B cell (primary cell): ENCODE measurements around the gene CHN1. TPM values are rescaled to one million over a fixed set of nuclear protein-coding genes. Genes with fewer than 3 reads are reported as not detected.

Source experiments
- ATAC-seq: fragments of 200-7000 bp; cut with Tn5 transposase; one replicate; pipeline ENCODE4 v1.10.0; 2021; ENCODE audit warnings: low read depth, mild to moderate bottlenecking, moderate number of reproducible peaks, moderate library complexity
- CTCF ChIA-PET: fragments of 350-600 bp; sonication (Branson Sonifier 250); formaldehyde crosslinking; loops from one replicate; lab custom pipeline; 2021; ENCODE audit warnings: antibody characterized with exemption, inconsistent platforms; lab: Charles Lee
- POLR2A ChIA-PET: fragments of 350-600 bp; sonication (Branson Sonifier 250); formaldehyde crosslinking; loops from one replicate; lab custom pipeline; 2021; ENCODE audit warnings: antibody characterized with exemption; lab: Charles Lee
- DNase-seq: peaks from one replicate; pipeline ENCODE4 v3.0.0; 2013
- H2AFZ ChIP-seq: 2 replicates; pipeline ENCODE4 v1.6.1; 2012; ENCODE audit warnings: mild to moderate bottlenecking, low read depth, low read length; ENCODE audit not compliant: insufficient read depth, poor library complexity, severe bottlenecking
- H3K27ac ChIP-seq, 2 donors: 1 replicate in 1 of 2; 2 replicates in 1 of 2; pipeline ENCODE4 v1.5.1; 2012 to 2013; ENCODE audit warnings: low read length in 2 of 2, mild to moderate bottlenecking in 2 of 2, moderate library complexity in 1 of 2
- H3K27me3 ChIP-seq, 4 experiments: fragments of 200-600 bp in 1 of 4; sonication (generic) in 1 of 4; replicated peaks in 1 of 4; 1 replicate in 2 of 4; 2 replicates in 2 of 4; pipeline versions ENCODE4 v1.6.1 to v1.7.0; 2013 to 2016; ENCODE audit warnings: low read length in 3 of 4, mild to moderate bottlenecking in 2 of 4, mixed read lengths in 1 of 4, moderate library complexity in 1 of 4; ENCODE audit not compliant: insufficient read depth in 4 of 4, control insufficient read depth in 3 of 4; ENCODE audit errors: control extremely low read depth in 1 of 4
- H3K36me3 ChIP-seq, 2 experiments: replicated peaks in 1 of 2; 1 replicate in 1 of 2; 2 replicates in 1 of 2; pipeline versions ENCODE4 v1.6.1 to v1.7.1; 2013; ENCODE audit warnings: low read length in 1 of 2; ENCODE audit not compliant: insufficient read depth in 2 of 2, control insufficient read depth in 1 of 2; ENCODE audit errors: control extremely low read depth in 1 of 2, extremely low read depth in 1 of 2
- H3K4me1 ChIP-seq, 2 donors: fragments of 200-600 bp in 1 of 2; sonication (generic) in 1 of 2; 1 replicate in 1 of 2; 2 replicates in 1 of 2; pipeline versions ENCODE4 v1.5.1 to v1.6.1; 2013 to 2017; ENCODE audit warnings: low read length in 2 of 2; ENCODE audit not compliant: control insufficient read depth in 2 of 2, insufficient read depth in 2 of 2
- H3K4me2 ChIP-seq: replicated peaks from 2 replicates; pipeline ENCODE3; 2012; ENCODE audit warnings: mild to moderate bottlenecking, low read depth, low read length; ENCODE audit not compliant: poor library complexity, severe bottlenecking
- H3K4me3 ChIP-seq, 5 experiments: fragments of 200-600 bp in 1 of 5; sonication (generic) in 1 of 5; 1 replicate in 3 of 5; 2 replicates in 2 of 5; pipeline versions ENCODE4 v1.5.1 to v1.7.0; 2011 to 2016; ENCODE audit warnings: low read length in 4 of 5, mild to moderate bottlenecking in 4 of 5, low read depth in 2 of 5, control low read depth in 1 of 5, moderate library complexity in 1 of 5; ENCODE audit not compliant: insufficient read depth in 1 of 5; ENCODE audit errors: control extremely low read depth in 1 of 5, extremely low read depth in 1 of 5
- H3K79me2 ChIP-seq: fragments of 200-600 bp; sonication (generic); one replicate; pipeline ENCODE4 v1.6.0; 2016; ENCODE audit warnings: low read length; ENCODE audit not compliant: control insufficient read depth, insufficient read depth
- H3K9ac ChIP-seq: fragments of 200-600 bp; sonication (generic); 2 replicates; pipeline ENCODE4 v1.6.1; 2017; ENCODE audit warnings: mild to moderate bottlenecking, low read length, moderate library complexity
- H3K9me3 ChIP-seq, 3 donors: one replicate each; pipeline versions ENCODE4 v1.6.1 to v1.7.1; 2013; ENCODE audit warnings: low read length in 2 of 3; ENCODE audit not compliant: control insufficient read depth in 2 of 3, insufficient read depth in 1 of 3; ENCODE audit errors: control extremely low read depth in 1 of 3
- H4K20me1 ChIP-seq: 2 replicates; pipeline ENCODE4 v1.6.0; 2012; ENCODE audit warnings: mild to moderate bottlenecking, low read length; ENCODE audit not compliant: insufficient read depth, control insufficient read depth, poor library complexity, severe bottlenecking
- H3K27ac Mint-ChIP-seq: one replicate; pipeline ENCODE4 v1.8.0; 2021; ENCODE audit warnings: mixed read lengths
- H3K27me3 Mint-ChIP-seq: one replicate; pipeline ENCODE4 v1.8.0; 2021; ENCODE audit warnings: mixed read lengths
- H3K4me1 Mint-ChIP-seq: one replicate; pipeline ENCODE4 v1.8.0; 2021; ENCODE audit warnings: mixed read lengths
- H3K4me3 Mint-ChIP-seq: one replicate; pipeline ENCODE4 v1.8.0; 2021; ENCODE audit warnings: mixed read lengths
- H3K9me3 Mint-ChIP-seq: one replicate; pipeline ENCODE4 v1.8.0; 2022; ENCODE audit warnings: mixed read lengths; ENCODE audit not compliant: insufficient read depth
- EZH2 ChIP-seq: IDR thresholded peaks from 2 replicates; pipeline ENCODE4 v1.6.1; 2012; ENCODE audit warnings: borderline replicate concordance, low read depth, mild to moderate bottlenecking, moderate library complexity, low read length; ENCODE audit not compliant: insufficient read depth, poor library complexity, severe bottlenecking
- WGBS: methylation state at CpG from one replicate; pipeline ENCODE4 v1.1.5; 2013; ENCODE audit warnings: missing lambda C conversion rate; ENCODE audit not compliant: insufficient coverage; 5-methylcytosine and 5-hydroxymethylcytosine counted together
- intact Hi-C: fragments of 100-400 bp; cut with micrococcal nuclease; formaldehyde crosslinking; loops from one replicate; pipeline ENCODE4 v1.10.0; 2022
- polyA plus RNA-seq: library from polyadenylated mRNA; depleted of rRNA; stranded (reverse); fragments of >200 nt; gene quantifications from 2 replicates; pipeline ENCODE4 v1.2.3, GENCODE V29; 2012
- total RNA-seq, 2 donors: library from RNA; stranded (reverse); fragments of 120-200 nt in 1 of 2; gene quantifications; 1 replicate in 1 of 2; 2 replicates in 1 of 2; pipeline versions ENCODE4 v1.2.3 to v1.2.4, GENCODE V29; 2013 to 2022
- TF ChIP-seq, protein P1 (sequence below): fragments of 200-600 bp; IDR thresholded peaks from one replicate; pipeline ENCODE4 v1.8.0; 2022; ENCODE audit warnings: antibody characterized with exemption, mild to moderate bottlenecking

Gene CHN1
- total and polyA plus RNA-seq, 2 donors (not counting 1 experiment from before 2014, with no cell fraction given), result 0.79 to 1.4 TPM

DNA sequence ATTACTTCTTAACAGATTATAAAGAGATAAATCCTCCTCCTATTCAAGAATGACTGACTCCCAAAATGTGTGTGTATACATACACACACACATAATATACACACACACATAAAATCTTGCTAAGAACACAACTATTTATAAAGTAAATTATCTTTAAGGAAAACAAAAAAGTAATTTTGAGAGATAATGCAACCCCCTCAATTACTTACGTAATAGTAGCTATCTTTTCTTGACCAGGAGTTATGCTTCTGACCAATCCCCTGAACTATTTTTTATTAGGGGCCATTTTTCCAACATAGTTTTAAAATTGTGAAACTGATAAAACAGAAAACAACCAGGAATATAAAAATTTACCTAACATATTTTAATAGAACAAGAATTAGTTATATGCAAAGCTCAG is 127.9 kb downstream of the CHN1 start:
- ChIA-PET POLR2A (interaction anchor here (0.7 kb wide), 1 partner anchor 148 kb away, joined by 3 read pairs; no protein-coding TSS in a partner anchor), CTCF (no interaction called here)
- ATAC-seq (no peak), DNase-seq (no peak)
- WGBS, result no CpG with 5 or more reads among the region's 1 CpG
- H3K4me1 Mint-ChIP-seq, result no peaks in the 10 kb centered on the region
- Histone ChIP-seq H2AFZ (no peak overlapping the region), H3K36me3 (no peaks in the 10 kb centered on the region), H3K9ac (no peak overlapping the region), H3K27ac (no peak overlapping the region), H3K27me3 (peaks cover 0 to 4% (median 0%) of the 10 kb centered on the region in 4 experiments), H3K9me3 (no peaks in the 10 kb centered on the region), H3K4me3 (no peak overlapping the region), H3K4me2 (no peak overlapping the region), H3K4me1 (no peaks in the 10 kb centered on the region), H3K79me2 (no peaks in the 10 kb centered on the region), H4K20me1 (no peaks in the 10 kb centered on the region)
- no peak overlapping the region for H3K27ac Mint-ChIP-seq
- TF ChIP-seq, protein P1, sequence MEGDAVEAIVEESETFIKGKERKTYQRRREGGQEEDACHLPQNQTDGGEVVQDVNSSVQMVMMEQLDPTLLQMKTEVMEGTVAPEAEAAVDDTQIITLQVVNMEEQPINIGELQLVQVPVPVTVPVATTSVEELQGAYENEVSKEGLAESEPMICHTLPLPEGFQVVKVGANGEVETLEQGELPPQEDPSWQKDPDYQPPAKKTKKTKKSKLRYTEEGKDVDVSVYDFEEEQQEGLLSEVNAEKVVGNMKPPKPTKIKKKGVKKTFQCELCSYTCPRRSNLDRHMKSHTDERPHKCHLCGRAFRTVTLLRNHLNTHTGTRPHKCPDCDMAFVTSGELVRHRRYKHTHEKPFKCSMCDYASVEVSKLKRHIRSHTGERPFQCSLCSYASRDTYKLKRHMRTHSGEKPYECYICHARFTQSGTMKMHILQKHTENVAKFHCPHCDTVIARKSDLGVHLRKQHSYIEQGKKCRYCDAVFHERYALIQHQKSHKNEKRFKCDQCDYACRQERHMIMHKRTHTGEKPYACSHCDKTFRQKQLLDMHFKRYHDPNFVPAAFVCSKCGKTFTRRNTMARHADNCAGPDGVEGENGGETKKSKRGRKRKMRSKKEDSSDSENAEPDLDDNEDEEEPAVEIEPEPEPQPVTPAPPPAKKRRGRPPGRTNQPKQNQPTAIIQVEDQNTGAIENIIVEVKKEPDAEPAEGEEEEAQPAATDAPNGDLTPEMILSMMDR, result no peak
- TF ChIP-seq EZH2, result no peak
- H3K9me3 Mint-ChIP-seq, result no peaks in the 10 kb centered on the region
- intact Hi-C loops, result no loop called here
- H3K27me3 Mint-ChIP-seq, result peaks cover 4% of the 10 kb centered on the region
- no peak overlapping the region for H3K4me3 Mint-ChIP-seq

DNA sequence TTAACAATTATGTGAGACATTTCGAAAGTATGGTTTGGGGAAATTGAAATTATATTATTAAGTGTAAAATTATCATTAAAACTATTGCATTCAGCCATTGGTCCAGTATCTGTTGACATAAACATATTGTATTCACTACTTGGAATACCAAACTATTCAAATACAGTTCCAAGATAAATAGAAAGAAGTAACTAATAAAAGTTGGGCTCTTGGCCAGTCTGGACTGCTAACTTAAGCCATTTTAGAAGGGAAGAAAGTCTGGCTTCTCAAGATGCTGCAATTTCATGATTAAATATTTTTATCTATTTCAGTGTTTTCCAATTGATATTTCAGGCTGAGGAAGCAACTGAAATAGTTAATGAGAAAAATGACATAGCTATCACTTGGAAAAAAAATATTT is 131.1 kb downstream of the CHN1 start:
- ATAC-seq, result no peak
- H3K9me3 ChIP-seq, result no peaks in the 10 kb centered on the region
- H3K79me2 ChIP-seq, result no peaks in the 10 kb centered on the region
- Mint-ChIP-seq H3K4me1 (no peaks in the 10 kb centered on the region), H3K4me3 (no peak overlapping the region), H3K27ac (no peak overlapping the region), H3K27me3 (peaks cover 4% of the 10 kb centered on the region), H3K9me3 (no peaks in the 10 kb centered on the region)
- ChIA-PET CTCF (no interaction called here), POLR2A (no interaction called here)
- no peak for TF ChIP-seq EZH2
- TF ChIP-seq, protein P1, result no peak
- no peaks in the 10 kb centered on the region for H3K36me3 ChIP-seq
- no peak overlapping the region for H3K27ac ChIP-seq
- DNase-seq, result no peak
- H3K4me2 ChIP-seq, result no peak overlapping the region
- no peak overlapping the region for H3K4me3 ChIP-seq
- H3K27me3 ChIP-seq, result peaks cover 0 to 4% (median 0%) of the 10 kb centered on the region in 4 experiments
- no peak overlapping the region for H3K9ac ChIP-seq
- H4K20me1 ChIP-seq, result no peaks in the 10 kb centered on the region
- H3K4me1 ChIP-seq, result no peaks in the 10 kb centered on the region
- whole genome bisulfite sequencing, result no CpG with 5 or more reads among the region's 1 CpG
- intact Hi-C loops, result no loop called here
- H2AFZ ChIP-seq, result no peak overlapping the region
